MCF 10A (cell line): Measurements from ENCODE around the gene PTCD2. TPM values are rescaled to one million over a fixed set of nuclear protein-coding genes. Genes with fewer than 3 reads are reported as not detected.

Experiments used
- BruUV-seq: library from RNA; stranded (reverse); fragments of 400-500 nt; replicated peaks from 2 replicates; lab custom pipeline; 2021; lab: Mats Ljungman, UMichigan
- CTCF ChIA-PET: fragments of 300-600 bp; sonication (Branson Sonifier 250); formaldehyde crosslinking; extraction: SDS; loops from one replicate; lab custom pipeline; 2021; ENCODE audit warnings: antibody characterized with exemption, inconsistent platforms; lab: Yijun Ruan, JAX
- POLR2A ChIA-PET: fragments of 300-600, 350-650 bp; sonication (Branson Sonifier 250); formaldehyde crosslinking; extraction: SDS; loops from one replicate; lab custom pipeline; 2020; ENCODE audit warnings: antibody characterized with exemption, inconsistent platforms; lab: Yijun Ruan, JAX
- DNase-seq: peaks from one replicate; pipeline ENCODE4 v3.0.0-alpha.2; 2018; ENCODE audit not compliant: unreplicated experiment
- H3K27ac Mint-ChIP-seq: one replicate; pipeline ENCODE4 v1.8.0; 2022; ENCODE audit warnings: mild to moderate bottlenecking, low read depth, mixed read lengths; ENCODE audit not compliant: unreplicated experiment
- H3K27me3 Mint-ChIP-seq: one replicate; pipeline ENCODE4 v1.8.0; 2022; ENCODE audit warnings: mixed read lengths; ENCODE audit not compliant: insufficient read depth, unreplicated experiment
- H3K36me3 Mint-ChIP-seq: one replicate; pipeline ENCODE4 v1.8.0; 2022; ENCODE audit warnings: mild to moderate bottlenecking, moderate library complexity, mixed read lengths; ENCODE audit not compliant: insufficient read depth, unreplicated experiment
- H3K4me1 Mint-ChIP-seq: one replicate; pipeline ENCODE4 v1.8.0; 2022; ENCODE audit warnings: mixed read lengths; ENCODE audit not compliant: insufficient read depth, unreplicated experiment
- H3K4me3 Mint-ChIP-seq: one replicate; pipeline ENCODE4 v1.8.0; 2022; ENCODE audit warnings: mild to moderate bottlenecking, moderate library complexity, mixed read lengths; ENCODE audit not compliant: unreplicated experiment
- H3K9me3 Mint-ChIP-seq: one replicate; pipeline ENCODE4 v1.8.0; 2022; ENCODE audit warnings: mixed read lengths; ENCODE audit not compliant: unreplicated experiment
- CTCF ChIP-seq: fragments of 200-600 bp; IDR thresholded peaks from one replicate; pipeline ENCODE4 v1.8.0; 2022; ENCODE audit warnings: antibody characterized with exemption, mild to moderate bottlenecking; ENCODE audit not compliant: unreplicated experiment
- intact Hi-C: fragments of 100-400 bp; cut with micrococcal nuclease; formaldehyde crosslinking; loops from 2 replicates; pipeline ENCODE4 v1.14.1; 2022
- total RNA-seq: library from RNA; stranded (reverse); gene quantifications from 2 replicates; pipeline ENCODE4 v1.2.3, GENCODE V29; 2022

PTCD2 gene
- total RNA-seq, 1 experiment from 2014 or later: 20.3 TPM

GRCh38 chr5:72290356-72291133 is 29.6 kb upstream of the PTCD2 start:
- POLR2A ChIA-PET: no interaction called here
- no peaks in the 10 kb centered on the region for H3K9me3 Mint-ChIP-seq
- no peak overlapping the region for H3K4me3 Mint-ChIP-seq
- no peaks in the 10 kb centered on the region for H3K27me3 Mint-ChIP-seq
- no peak for DNase-seq
- H3K4me1 Mint-ChIP-seq: no peaks in the 10 kb centered on the region
- CTCF ChIA-PET: no interaction called here
- intact Hi-C loops: no loop called here
- H3K36me3 Mint-ChIP-seq: peaks cover 54% of the 10 kb centered on the region
- H3K27ac Mint-ChIP-seq: no peak overlapping the region
- no peak for TF ChIP-seq CTCF
- BruUV-seq: no TSS peak

GRCh38 chr5:72291601-72292000 is 28.6 kb upstream of the PTCD2 start:
- intact Hi-C loops: no loop called here
- ChIA-PET CTCF (no interaction called here), POLR2A (interaction anchor here (0.7 to 1.1 kb wide), 3 partner anchors 9 to 17 kb away, joined by 3 to 6 read pairs (median 3); no protein-coding TSS in a partner anchor)
- Mint-ChIP-seq H3K27me3 (no peaks in the 10 kb centered on the region), H3K4me3 (no peak overlapping the region), H3K36me3 (peaks cover 62% of the 10 kb centered on the region), H3K4me1 (no peaks in the 10 kb centered on the region), H3K27ac (no peak overlapping the region), H3K9me3 (no peaks in the 10 kb centered on the region)
- BruUV-seq: no TSS peak
- TF ChIP-seq CTCF: no peak
- no peak for DNase-seq

GRCh38 chr5:72292411-72292810 is 27.8 kb upstream of the PTCD2 start:
- no peaks in the 10 kb centered on the region for H3K4me1 Mint-ChIP-seq
- ChIA-PET CTCF (interaction anchor here (0.6 kb wide), 1 partner anchor 155 kb away, joined by 3 read pairs; no protein-coding TSS in a partner anchor), POLR2A (interaction anchor here (0.8 to 1.1 kb wide), 3 partner anchors 9 to 16 kb away, joined by 3 to 6 read pairs (median 3); no protein-coding TSS in a partner anchor)
- no peaks in the 10 kb centered on the region for H3K9me3 Mint-ChIP-seq
- H3K27me3 Mint-ChIP-seq: no peaks in the 10 kb centered on the region
- no TSS peak for BruUV-seq
- no peak overlapping the region for H3K27ac Mint-ChIP-seq
- intact Hi-C loops: no loop called here
- H3K36me3 Mint-ChIP-seq: peaks cover 63% of the 10 kb centered on the region
- DNase-seq: no peak
- no peak overlapping the region for H3K4me3 Mint-ChIP-seq
- no peak for TF ChIP-seq CTCF

GRCh38 chr5:72293495-72294055 is 26.6 kb upstream of the PTCD2 start:
- Mint-ChIP-seq H3K4me3 (no peak overlapping the region), H3K27me3 (no peaks in the 10 kb centered on the region), H3K9me3 (no peaks in the 10 kb centered on the region), H3K36me3 (peaks cover 66% of the 10 kb centered on the region), H3K4me1 (no peaks in the 10 kb centered on the region), H3K27ac (no peak overlapping the region)
- CTCF ChIA-PET: interaction anchor here (0.7 kb wide), 1 partner anchor 11 kb away, joined by 3 read pairs; no protein-coding TSS in a partner anchor
- DNase-seq: no peak
- POLR2A ChIA-PET: interaction anchor here (0.7 to 1.1 kb wide), 3 partner anchors 9 to 11 kb away, joined by 3 read pairs; no protein-coding TSS in a partner anchor
- no peak for TF ChIP-seq CTCF
- intact Hi-C loops: no loop called here
- no TSS peak for BruUV-seq
